ENCODE measurements around the gene SRRM1. TPM values are rescaled to one million over a fixed set of nuclear protein-coding genes. Genes with fewer than 3 reads are reported as not detected.

The SRRM1 gene
- total RNA-seq, 1 experiment from 2014 or later, result 290 TPM

DNA sequence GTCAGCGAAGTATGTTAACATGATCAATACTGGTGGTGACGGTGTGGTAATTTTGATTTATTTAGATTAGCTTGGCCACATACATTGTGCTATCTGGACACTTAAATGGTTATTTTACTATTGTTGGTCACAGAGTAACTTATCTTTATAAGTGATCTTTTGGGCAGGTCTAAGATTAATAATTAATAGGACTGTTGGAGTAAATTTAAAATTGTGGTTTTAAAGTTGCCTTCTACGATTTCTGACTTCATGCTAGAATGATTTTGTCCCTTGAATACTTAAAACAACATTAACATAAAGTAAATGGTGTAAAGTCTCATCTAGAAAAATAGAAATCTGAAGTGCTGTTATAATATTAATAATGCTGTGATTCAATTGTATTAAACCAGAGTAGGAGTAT is 14.7 kb downstream of the SRRM1 start:
- H2AK5ac ChIP-seq (ENCODE audit: insufficient read length, low read length), result no peak overlapping the region
- Mint-ChIP-seq H3K4me3 (no peak overlapping the region), H3K4me1 (no peaks in the 10 kb centered on the region), H3K36me3 (ENCODE audit: insufficient read depth in 1 of 3, low read depth in 3 of 3) (peaks cover 58 to 93% (median 92%) of the 10 kb centered on the region in 3 experiments; a peak in 6 of 7 replicates), H3K27me3 (ENCODE audit: low read depth) (no peaks in the 10 kb centered on the region), H3K9me3 (no peaks in the 10 kb centered on the region), H3K27ac (no peak overlapping the region)
- no peaks in the 10 kb centered on the region for H4K20me1 ChIP-seq (ENCODE audit: control insufficient read depth, insufficient read depth, insufficient read length)
- H3K27me3 ChIP-seq (ENCODE audit: insufficient read depth, low read length), result no peaks in the 10 kb centered on the region
- H2AFZ ChIP-seq (ENCODE audit: low read length), result no peak overlapping the region
- H3K56ac ChIP-seq (ENCODE audit: insufficient read length, low read depth, low read length), result no peak overlapping the region
- no peak overlapping the region for H2BK15ac ChIP-seq (ENCODE audit: low read depth, low read length)
- no peak overlapping the region for H3K14ac ChIP-seq (ENCODE audit: insufficient read depth, low read length)
- H4K5ac ChIP-seq (ENCODE audit: insufficient read length, low read depth, low read length), result no peak overlapping the region
- no peak for DNase-seq
- H3K23ac ChIP-seq (ENCODE audit: insufficient read length, low read depth, low read length), result no peak overlapping the region
- H2BK5ac ChIP-seq (ENCODE audit: insufficient read length, low read length), result no peak overlapping the region
- no peak overlapping the region for H3T11ph ChIP-seq (ENCODE audit: low read length)
- H3K4me2 ChIP-seq (ENCODE audit: insufficient read depth, insufficient read length, low read length), result no peak overlapping the region
- no peaks in the 10 kb centered on the region for H3K4me1 ChIP-seq (ENCODE audit: insufficient read depth, low read length)
- H3K79me2 ChIP-seq (ENCODE audit: insufficient read depth, low read length), result no peaks in the 10 kb centered on the region
- no peak overlapping the region for H4K8ac ChIP-seq (replicated peaks; ENCODE audit: insufficient read length, low read depth, low read length)
- H3K79me1 ChIP-seq (ENCODE audit: insufficient read depth, low read depth, low read length, poor library complexity, severe bottlenecking), result peaks cover 3% of the 10 kb centered on the region
- H3K9ac ChIP-seq (ENCODE audit: extremely low read depth, insufficient read length, low read length), result no peak overlapping the region
- no peak overlapping the region for H3K27ac ChIP-seq (ENCODE audit: insufficient read length, low read depth, low read length)
- H3K23me2 ChIP-seq (ENCODE audit: insufficient read length, low read depth, low read length, poor library complexity, severe bottlenecking), result no peaks in the 10 kb centered on the region
- WGBS (ENCODE audit: extremely low coverage, insufficient read length, low lambda C conversion rate), result no CpG with 5 or more reads among the region's 3 CpGs
- TF ChIP-seq, protein P1, sequence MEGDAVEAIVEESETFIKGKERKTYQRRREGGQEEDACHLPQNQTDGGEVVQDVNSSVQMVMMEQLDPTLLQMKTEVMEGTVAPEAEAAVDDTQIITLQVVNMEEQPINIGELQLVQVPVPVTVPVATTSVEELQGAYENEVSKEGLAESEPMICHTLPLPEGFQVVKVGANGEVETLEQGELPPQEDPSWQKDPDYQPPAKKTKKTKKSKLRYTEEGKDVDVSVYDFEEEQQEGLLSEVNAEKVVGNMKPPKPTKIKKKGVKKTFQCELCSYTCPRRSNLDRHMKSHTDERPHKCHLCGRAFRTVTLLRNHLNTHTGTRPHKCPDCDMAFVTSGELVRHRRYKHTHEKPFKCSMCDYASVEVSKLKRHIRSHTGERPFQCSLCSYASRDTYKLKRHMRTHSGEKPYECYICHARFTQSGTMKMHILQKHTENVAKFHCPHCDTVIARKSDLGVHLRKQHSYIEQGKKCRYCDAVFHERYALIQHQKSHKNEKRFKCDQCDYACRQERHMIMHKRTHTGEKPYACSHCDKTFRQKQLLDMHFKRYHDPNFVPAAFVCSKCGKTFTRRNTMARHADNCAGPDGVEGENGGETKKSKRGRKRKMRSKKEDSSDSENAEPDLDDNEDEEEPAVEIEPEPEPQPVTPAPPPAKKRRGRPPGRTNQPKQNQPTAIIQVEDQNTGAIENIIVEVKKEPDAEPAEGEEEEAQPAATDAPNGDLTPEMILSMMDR (conservative IDR thresholded peaks at IDR 0.05), result no peak
- no peak overlapping the region for H3K18ac ChIP-seq (ENCODE audit: insufficient read length, low read depth, low read length)
- H4K91ac ChIP-seq (ENCODE audit: insufficient read length, low read depth, low read length), result no peak overlapping the region
- H3K9me3 ChIP-seq (ENCODE audit: control insufficient read depth, low read depth, low read length), result no peaks in the 10 kb centered on the region
- no peak overlapping the region for H2BK20ac ChIP-seq (ENCODE audit: low read depth, low read length, poor library complexity, severe bottlenecking)
- H2BK12ac ChIP-seq (ENCODE audit: insufficient read length, low read depth, low read length), result no peak overlapping the region
- H2BK120ac ChIP-seq (ENCODE audit: low read depth, low read length, poor library complexity, severe bottlenecking), result no peak overlapping the region
- H3K4ac ChIP-seq (ENCODE audit: low read depth, low read length), result no peak overlapping the region
